Gastrocnemius medialis (tissue), 4 donors: Measurements from ENCODE around the gene LZTS2. TPM values are rescaled to one million over a fixed set of nuclear protein-coding genes. Genes with fewer than 3 reads are reported as not detected.

Experiments used
- ATAC-seq, 2 donors: fragments of 150-250 bp; one replicate each; pipeline ENCODE4 v1.9.1; 2016
- DNase-seq, 2 donors: peaks; one replicate each; pipeline ENCODE4 v3.0.0-alpha.2; 2019
- H3K27ac ChIP-seq, 4 donors: fragments of 200-600 bp; sonication (generic); 1 replicate in 1 of 4; 2 replicates in 3 of 4; pipeline ENCODE4 v1.5.1; 2016 to 2018; ENCODE audit warnings: mild to moderate bottlenecking in 2 of 4, moderate library complexity in 1 of 4
- H3K27me3 ChIP-seq, 3 donors: fragments of 200-600 bp; sonication (generic) in 2 of 3; 1 replicate in 1 of 3; 2 replicates in 2 of 3; pipeline versions ENCODE4 v1.5.1 to v1.6.0; 2016 to 2019; ENCODE audit warnings: mild to moderate bottlenecking in 1 of 3, moderate library complexity in 1 of 3
- H3K36me3 ChIP-seq, 2 donors: fragments of 200-600 bp; sonication (generic) in 1 of 2; one replicate each; pipeline ENCODE4 v1.5.1; 2017 to 2018
- H3K4me1 ChIP-seq, 2 donors: fragments of 200-600 bp; sonication (generic) in 1 of 2; one replicate each; pipeline ENCODE4 v1.5.1; 2016 to 2017; ENCODE audit warnings: mild to moderate bottlenecking in 2 of 2
- H3K4me3 ChIP-seq, 4 donors: fragments of 200-600 bp; sonication (generic) in 3 of 4; 1 replicate in 1 of 4; 2 replicates in 3 of 4; pipeline ENCODE4 v1.5.1; 2016 to 2019; ENCODE audit warnings: mild to moderate bottlenecking in 2 of 4
- H3K9me3 ChIP-seq, 3 donors: fragments of 200-600 bp; sonication (generic) in 2 of 3; 1 replicate in 1 of 3; 2 replicates in 2 of 3; pipeline ENCODE4 v1.5.1; 2016 to 2019
- CTCF ChIP-seq, 5 experiments: fragments of 450-650 bp in 3 of 5; fragments of 200-600 bp in 2 of 5; sonication (generic) in 2 of 5; IDR thresholded peaks in 4 of 5; conservative IDR thresholded peaks in 1 of 5; 1 replicate in 4 of 5; 2 replicates in 1 of 5; pipeline ENCODE4 v1.5.1; 2016 to 2019; ENCODE audit warnings: antibody characterized with exemption in 5 of 5, mild to moderate bottlenecking in 3 of 5, moderate library complexity in 3 of 5
- POLR2A ChIP-seq, 2 donors: fragments of 450-650 bp; IDR thresholded peaks; one replicate each; pipeline ENCODE4 v1.6.1; 2017; ENCODE audit warnings: antibody characterized with exemption in 2 of 2, mild to moderate bottlenecking in 2 of 2, moderate library complexity in 2 of 2
- in situ Hi-C, 4 donors: fragments of 200-750 bp; cut with MboI; loops; one replicate each; pipeline versions ENCODE4 v1.15.0 to v1.8.0; 2017; ENCODE audit warnings: low sequenced_read_pairs in 4 of 4
- intact Hi-C: fragments of 100-400 bp; cut with DNase I; formaldehyde crosslinking; loops from one replicate; pipeline ENCODE4 v1.15.1; 2023; ENCODE audit warnings: low total_unique reads
- total RNA-seq, 4 donors: library from RNA; depleted of rRNA; stranded (reverse); fragments of >200 nt; gene quantifications; one replicate each; pipeline versions ENCODE4 v1.1.0 to v1.2.3, GENCODE V29; 2016

The LZTS2 gene
- total RNA-seq, 4 donors from 2014 or later = 22.5 to 44.7 (median 26.7) TPM

DNA sequence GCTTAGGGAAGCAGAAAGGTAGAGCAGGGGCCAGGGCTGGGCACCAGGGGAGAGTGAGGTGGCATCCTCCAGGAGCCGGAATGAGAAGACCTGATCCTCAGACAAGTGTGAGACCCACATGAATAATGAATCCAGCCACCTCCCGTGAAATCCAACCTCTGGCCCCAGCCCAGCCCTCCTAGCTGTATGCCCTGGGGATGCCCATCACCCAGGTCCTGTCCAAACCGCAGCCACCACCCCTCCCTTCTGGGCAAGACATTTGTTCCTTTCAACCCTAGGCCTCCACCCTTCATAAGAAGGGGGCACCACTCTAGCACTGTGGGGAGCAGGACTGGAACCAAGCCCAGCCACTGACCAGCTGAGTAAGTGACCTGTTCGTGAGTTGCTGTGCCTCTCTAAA lies 21.6 kb downstream of the LZTS2 start:
- no peaks in the 10 kb centered on the region for H3K36me3 ChIP-seq
- in situ Hi-C loops (no loop called here), intact Hi-C loops (no loop called here)
- H3K4me3 ChIP-seq = no peak overlapping the region
- TF ChIP-seq CTCF (IDR thresholded peaks at IDR 0.05 in 4 of 5, conservative IDR thresholded peaks at IDR 0.05 in 1 of 5) = no peak
- TF ChIP-seq POLR2A (IDR thresholded peaks at IDR 0.05) = no peak
- ATAC-seq (no peak), DNase-seq (no peak)
- H3K4me1 ChIP-seq = no peaks in the 10 kb centered on the region
- no peaks in the 10 kb centered on the region for H3K9me3 ChIP-seq
- no peak overlapping the region for H3K27ac ChIP-seq
- no peaks in the 10 kb centered on the region for H3K27me3 ChIP-seq

DNA sequence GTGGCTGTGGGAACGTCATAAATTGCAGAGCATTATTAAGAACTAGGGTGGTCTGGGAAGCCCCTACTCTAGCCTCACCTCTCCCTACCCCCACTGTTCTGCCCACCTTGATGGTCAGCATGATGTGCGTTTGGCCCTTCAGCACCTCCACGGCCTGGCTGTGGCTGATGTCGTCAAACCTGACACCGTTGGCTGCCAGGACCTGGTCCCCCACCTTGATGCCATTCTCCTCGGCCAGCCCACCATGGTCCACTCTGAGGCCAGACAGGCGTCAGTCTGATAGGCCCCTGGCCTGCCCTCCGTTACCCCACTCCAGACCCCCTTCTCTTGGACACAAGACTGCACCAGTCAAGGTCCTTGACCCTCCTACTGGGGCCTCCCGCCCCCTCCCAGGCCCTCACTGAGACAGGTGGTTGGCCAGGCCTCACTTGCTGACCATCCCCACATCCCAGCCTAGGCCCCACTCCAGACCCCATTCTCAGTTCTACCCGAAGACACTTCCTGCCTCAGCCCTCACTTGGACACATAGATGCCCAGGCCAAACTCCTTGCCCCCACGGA lies 22.2 kb downstream of the LZTS2 start:
- no peak for DNase-seq
- Histone ChIP-seq H3K4me3 (no peak overlapping the region), H3K27ac (no peak overlapping the region), H3K4me1 (no peaks in the 10 kb centered on the region), H3K27me3 (no peaks in the 10 kb centered on the region), H3K36me3 (no peaks in the 10 kb centered on the region), H3K9me3 (no peaks in the 10 kb centered on the region)
- in situ Hi-C loops (no loop called here), intact Hi-C loops (no loop called here)
- no peak for ATAC-seq
- TF ChIP-seq CTCF (IDR thresholded peaks at IDR 0.05 in 4 of 5, conservative IDR thresholded peaks at IDR 0.05 in 1 of 5) (no peak), POLR2A (IDR thresholded peaks at IDR 0.05) (no peak)

GRCh38 chr10:101022967-101023705 lies 23.5 kb downstream of the LZTS2 start:
- Histone ChIP-seq H3K36me3 (no peaks in the 10 kb centered on the region), H3K27ac (no peak overlapping the region), H3K27me3 (no peaks in the 10 kb centered on the region), H3K9me3 (no peaks in the 10 kb centered on the region), H3K4me3 (no peak overlapping the region), H3K4me1 (no peaks in the 10 kb centered on the region)
- no peak for DNase-seq
- no peak for ATAC-seq
- intact Hi-C loops (no loop called here), in situ Hi-C loops (no loop called here)
- TF ChIP-seq CTCF (IDR thresholded peaks at IDR 0.05 in 4 of 5, conservative IDR thresholded peaks at IDR 0.05 in 1 of 5) = no peak

- intact Hi-C loops (no loop called here), in situ Hi-C loops (no loop called here)
- H3K27ac ChIP-seq = no peak overlapping the region
- DNase-seq (no peak), ATAC-seq (no peak)
- H3K27me3 ChIP-seq = no peaks in the 10 kb centered on the region
- H3K36me3 ChIP-seq = no peaks in the 10 kb centered on the region
- no peaks in the 10 kb centered on the region for H3K9me3 ChIP-seq
- no peak overlapping the region for H3K4me3 ChIP-seq
- TF ChIP-seq POLR2A (IDR thresholded peaks at IDR 0.05) (no peak), CTCF (IDR thresholded peaks at IDR 0.05 in 4 of 5, conservative IDR thresholded peaks at IDR 0.05 in 1 of 5) (no peak)
- peaks cover 3 to 11% of the 10 kb centered on the region in 2 donors for H3K4me1 ChIP-seq
These were observed 27.6 kb downstream of the LZTS2 start for GRCh38 chr10:101027106-101027720.
